SK-N-SH treated with all-trans-retinoic acid at 6 μM for 48 hours (cell line): ENCODE measurements around the gene RBM12.

Experiments
- ATAC-seq: fragments of 200-7000 bp; cut with Tn5 transposase; 3 replicates; pipeline ENCODE4 v1.9.1; 2020; ENCODE audit warnings: mild to moderate bottlenecking, moderate library complexity
- BACH2 ChIP-seq: fragments of 250-450 bp; sonication (Bioruptor Pico); IDR thresholded peaks from 2 replicates; pipeline ENCODE4 v1.9.0; 2021; ENCODE audit warnings: mild to moderate bottlenecking, borderline replicate concordance
- CREB5 ChIP-seq: fragments of 250-450 bp; sonication (Bioruptor Pico); IDR thresholded peaks from 2 replicates; pipeline ENCODE4 v1.5.1; 2020; ENCODE audit warnings: low read depth, mild to moderate bottlenecking, moderate library complexity
- CSDC2 ChIP-seq: fragments of 250-450 bp; sonication (Bioruptor Pico); IDR thresholded peaks from 2 replicates; pipeline ENCODE4 v1.5.0; 2020; ENCODE audit warnings: mild to moderate bottlenecking, moderate library complexity
- CSRNP3 ChIP-seq: fragments of 250-450 bp; sonication (Bioruptor Pico); IDR thresholded peaks from 2 replicates; pipeline ENCODE4 v1.5.1; 2021; ENCODE audit warnings: mild to moderate bottlenecking, moderate library complexity
- ESRRG ChIP-seq: fragments of 250-450 bp; sonication (Bioruptor Pico); IDR thresholded peaks from 2 replicates; pipeline ENCODE4 v1.6.1; 2021; ENCODE audit warnings: mild to moderate bottlenecking
- GLIS3 ChIP-seq: fragments of 250-450 bp; sonication (Bioruptor Pico); IDR thresholded peaks from 2 replicates; pipeline ENCODE4 v1.5.0; 2020; ENCODE audit warnings: mild to moderate bottlenecking, moderate library complexity
- ISL1 ChIP-seq: fragments of 250-450 bp; sonication (Bioruptor Pico); IDR thresholded peaks from 2 replicates; pipeline ENCODE4 v2.1.2; 2022; ENCODE audit warnings: mild to moderate bottlenecking, moderate library complexity
- OSR1 ChIP-seq: fragments of 250-450 bp; sonication (Bioruptor Pico); IDR thresholded peaks from 2 replicates; pipeline ENCODE4 v1.8.0; 2022; ENCODE audit warnings: moderate library complexity, mild to moderate bottlenecking, inconsistent platforms
- PATZ1 ChIP-seq: fragments of 250-450 bp; sonication (Bioruptor Pico); IDR thresholded peaks from 2 replicates; pipeline ENCODE4 v1.8.0; 2020; ENCODE audit warnings: mild to moderate bottlenecking, moderate library complexity, borderline replicate concordance
- POU6F1 ChIP-seq: fragments of 250-450 bp; sonication (Bioruptor Pico); IDR thresholded peaks from 2 replicates; pipeline ENCODE4 v1.8.0; 2021; ENCODE audit warnings: low read depth, mild to moderate bottlenecking, moderate library complexity, borderline replicate concordance
- PPARA ChIP-seq: fragments of 250-450 bp; sonication (Bioruptor Pico); IDR thresholded peaks from 2 replicates; pipeline ENCODE4 v1.5.0; 2020; ENCODE audit warnings: mild to moderate bottlenecking, borderline replicate concordance
- RARB ChIP-seq: fragments of 250-450 bp; sonication (Bioruptor Pico); IDR thresholded peaks from 2 replicates; pipeline ENCODE4 v1.8.0; 2021; ENCODE audit warnings: mild to moderate bottlenecking, moderate library complexity
- TCF4 ChIP-seq: fragments of 250-450 bp; sonication (Bioruptor Pico); IDR thresholded peaks from 2 replicates; pipeline ENCODE4 v1.8.0; 2021; ENCODE audit warnings: mild to moderate bottlenecking, moderate library complexity, borderline replicate concordance
- TSHZ2 ChIP-seq: fragments of 250-450 bp; sonication (Bioruptor Pico); IDR thresholded peaks from 2 replicates; pipeline ENCODE4 v1.5.0; 2020; ENCODE audit warnings: mild to moderate bottlenecking, moderate library complexity
- ZC3H10 ChIP-seq: fragments of 250-450 bp; sonication (Bioruptor Pico); IDR thresholded peaks from 2 replicates; pipeline ENCODE4 v1.5.1; 2021; ENCODE audit warnings: mild to moderate bottlenecking, moderate library complexity
- ZFP3 ChIP-seq: fragments of 250-450 bp; sonication (Bioruptor Pico); IDR thresholded peaks from 2 replicates; pipeline ENCODE4 v1.5.0; 2020; ENCODE audit warnings: mild to moderate bottlenecking, moderate library complexity
- ZNF70 ChIP-seq: fragments of 450-650 bp; formaldehyde crosslinking; IDR thresholded peaks from 2 replicates; pipeline ENCODE4 v1.5.0; 2020; ENCODE audit warnings: mild to moderate bottlenecking, moderate library complexity
- ZNF8 ChIP-seq: fragments of 450-650 bp; formaldehyde crosslinking; IDR thresholded peaks from 2 replicates; pipeline ENCODE4 v1.5.0; 2020; ENCODE audit warnings: mild to moderate bottlenecking, moderate library complexity

The RBM12 gene

GRCh38 chr20:35617397-35618262 lies 47.1 kb downstream of the RBM12 start:
- ATAC-seq: peak; percentile 22
- TF ChIP-seq TCF4 (CRISPR knock-in tag): no peak
- TF ChIP-seq ZNF70 (CRISPR knock-in tag): no peak
- no peak for TF ChIP-seq ESRRG (CRISPR knock-in tag)
- TF ChIP-seq ISL1 (CRISPR knock-in tag): no peak
- TF ChIP-seq PPARA (CRISPR knock-in tag): no peak
- TF ChIP-seq CREB5 (CRISPR knock-in tag): no peak
- no peak for TF ChIP-seq PATZ1 (CRISPR knock-in tag)
- TF ChIP-seq BACH2 (CRISPR knock-in tag): no peak
- no peak for TF ChIP-seq ZNF8 (CRISPR knock-in tag)
- no peak for TF ChIP-seq POU6F1 (CRISPR knock-in tag)

GRCh38 chr20:35616465-35617396 lies 48.0 kb downstream of the RBM12 start:
- TF ChIP-seq RARB (CRISPR knock-in tag) (no peak), ZFP3 (CRISPR knock-in tag) (peak; percentile 40; the same call in 1 of the 2 replicates), POU6F1 (CRISPR knock-in tag) (0 out of 2 replicates have a peak, but pooled peaks have one; percentile 46)
- ATAC-seq: peak; percentile 67

GRCh38 chr20:35615667-35616464 lies 48.8 kb downstream of the RBM12 start, which contains the start of gene SPAG4:
Gene SPAG4 (plus strand): TSS chr20:35615829. CDS start chr20:35616004, 175 bp downstream.
- ATAC-seq: peak; percentile 82
- no peak; the same call in 1 of the 2 replicates for TF ChIP-seq TSHZ2 (CRISPR knock-in tag)
- TF ChIP-seq RARB (CRISPR knock-in tag): no peak
- TF ChIP-seq CREB5 (CRISPR knock-in tag): no peak
- TF ChIP-seq ZC3H10: no peak
- 0 out of 2 replicates have a peak, but pooled peaks have one; percentile 40 for TF ChIP-seq CSDC2 (CRISPR knock-in tag)
- TF ChIP-seq GLIS3 (CRISPR knock-in tag): peak; percentile 8; the same call in 1 of the 2 replicates
- no peak for TF ChIP-seq CSRNP3
- no peak for TF ChIP-seq OSR1 (CRISPR knock-in tag)
- no peak for TF ChIP-seq BACH2 (CRISPR knock-in tag)
- no peak for TF ChIP-seq PATZ1 (CRISPR knock-in tag)
- no peak for TF ChIP-seq PPARA (CRISPR knock-in tag)
